Esophagus squamous epithelium (tissue), 4 donors: ENCODE results near the gene KNSTRN.

Experiments used
- POLR2A ChIP-seq, 4 donors: fragments of 450-650 bp; IDR thresholded peaks; one replicate each; pipeline ENCODE4 v1.6.1; 2017; ENCODE audit warnings: antibody characterized with exemption in 4 of 4, mild to moderate bottlenecking in 4 of 4, moderate library complexity in 3 of 4
- TF ChIP-seq, protein P1 (sequence below), 6 experiments: fragments of 450-650 bp in 4 of 6; fragments of 200-600 bp in 2 of 6; sonication (generic) in 2 of 6; IDR thresholded peaks; one replicate each; pipeline ENCODE4 v1.5.1; 2016 to 2019; ENCODE audit warnings: antibody characterized with exemption in 6 of 6, mild to moderate bottlenecking in 4 of 6, moderate library complexity in 4 of 6

DNA sequence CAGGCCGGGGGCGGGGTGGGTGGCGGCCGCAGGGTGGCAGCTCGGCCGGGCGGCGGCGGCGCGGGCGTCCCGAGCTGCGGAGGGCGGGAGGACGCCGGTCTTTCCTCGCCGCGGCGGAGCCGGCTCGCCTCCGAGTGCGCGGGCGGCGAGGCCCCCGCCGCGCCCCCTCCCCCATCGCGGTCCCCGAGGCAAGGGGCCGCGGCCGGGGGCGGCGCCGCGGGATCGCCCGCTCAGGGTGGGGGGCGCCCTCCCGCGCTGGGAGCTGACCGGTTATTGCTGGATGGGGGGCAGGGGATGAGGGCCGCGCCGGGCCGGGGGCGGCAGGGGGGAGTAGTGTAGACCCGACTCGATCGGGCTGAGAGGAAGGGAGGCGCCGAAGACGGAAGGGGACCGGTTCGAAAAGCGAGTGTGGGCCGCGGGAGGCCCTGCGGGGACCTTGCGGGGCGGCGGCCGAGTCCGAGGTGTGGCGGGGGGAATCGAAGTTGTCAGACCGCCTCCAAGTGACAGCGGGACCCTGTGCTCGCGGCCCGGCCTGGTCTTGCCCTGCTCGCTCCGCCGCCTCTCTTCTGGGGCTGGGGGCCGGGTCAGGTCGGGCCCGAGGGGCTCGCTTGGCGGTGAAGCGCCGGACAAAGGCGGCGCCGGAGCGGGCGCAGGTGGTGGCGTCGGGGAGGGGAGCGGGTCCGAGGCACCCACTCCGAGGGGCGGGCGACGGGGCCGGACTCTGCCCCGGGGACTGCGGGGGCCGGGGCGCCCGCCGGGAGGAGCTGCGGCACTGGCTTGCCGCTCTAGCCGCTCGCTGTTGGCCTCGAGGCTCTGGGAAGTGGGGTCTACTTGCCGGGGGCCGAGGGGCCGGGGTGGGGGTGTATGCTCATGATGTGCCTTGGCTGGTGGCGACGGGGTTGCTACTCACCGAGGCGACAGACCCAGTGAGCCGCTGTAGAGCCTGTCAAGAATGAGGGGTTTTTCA is 59.3 kb downstream of the KNSTRN start:
- TF ChIP-seq POLR2A (IDR thresholded peaks at IDR 0.05), result no peak
- TF ChIP-seq, protein P1, sequence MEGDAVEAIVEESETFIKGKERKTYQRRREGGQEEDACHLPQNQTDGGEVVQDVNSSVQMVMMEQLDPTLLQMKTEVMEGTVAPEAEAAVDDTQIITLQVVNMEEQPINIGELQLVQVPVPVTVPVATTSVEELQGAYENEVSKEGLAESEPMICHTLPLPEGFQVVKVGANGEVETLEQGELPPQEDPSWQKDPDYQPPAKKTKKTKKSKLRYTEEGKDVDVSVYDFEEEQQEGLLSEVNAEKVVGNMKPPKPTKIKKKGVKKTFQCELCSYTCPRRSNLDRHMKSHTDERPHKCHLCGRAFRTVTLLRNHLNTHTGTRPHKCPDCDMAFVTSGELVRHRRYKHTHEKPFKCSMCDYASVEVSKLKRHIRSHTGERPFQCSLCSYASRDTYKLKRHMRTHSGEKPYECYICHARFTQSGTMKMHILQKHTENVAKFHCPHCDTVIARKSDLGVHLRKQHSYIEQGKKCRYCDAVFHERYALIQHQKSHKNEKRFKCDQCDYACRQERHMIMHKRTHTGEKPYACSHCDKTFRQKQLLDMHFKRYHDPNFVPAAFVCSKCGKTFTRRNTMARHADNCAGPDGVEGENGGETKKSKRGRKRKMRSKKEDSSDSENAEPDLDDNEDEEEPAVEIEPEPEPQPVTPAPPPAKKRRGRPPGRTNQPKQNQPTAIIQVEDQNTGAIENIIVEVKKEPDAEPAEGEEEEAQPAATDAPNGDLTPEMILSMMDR (IDR thresholded peaks at IDR 0.05), result peak in 1 of 6 experiments; percentile 9
